CD4-positive, alpha-beta T cell treated with Interleukin-12 subunit alpha and Interleukin-12 subunit beta, for 1 hour (primary cell): ENCODE data around the gene NDUFS6.

Source experiments
- DNase-seq: peaks from one replicate; pipeline ENCODE4 v3.0.0-alpha.2; 2020

NDUFS6 gene

DNA sequence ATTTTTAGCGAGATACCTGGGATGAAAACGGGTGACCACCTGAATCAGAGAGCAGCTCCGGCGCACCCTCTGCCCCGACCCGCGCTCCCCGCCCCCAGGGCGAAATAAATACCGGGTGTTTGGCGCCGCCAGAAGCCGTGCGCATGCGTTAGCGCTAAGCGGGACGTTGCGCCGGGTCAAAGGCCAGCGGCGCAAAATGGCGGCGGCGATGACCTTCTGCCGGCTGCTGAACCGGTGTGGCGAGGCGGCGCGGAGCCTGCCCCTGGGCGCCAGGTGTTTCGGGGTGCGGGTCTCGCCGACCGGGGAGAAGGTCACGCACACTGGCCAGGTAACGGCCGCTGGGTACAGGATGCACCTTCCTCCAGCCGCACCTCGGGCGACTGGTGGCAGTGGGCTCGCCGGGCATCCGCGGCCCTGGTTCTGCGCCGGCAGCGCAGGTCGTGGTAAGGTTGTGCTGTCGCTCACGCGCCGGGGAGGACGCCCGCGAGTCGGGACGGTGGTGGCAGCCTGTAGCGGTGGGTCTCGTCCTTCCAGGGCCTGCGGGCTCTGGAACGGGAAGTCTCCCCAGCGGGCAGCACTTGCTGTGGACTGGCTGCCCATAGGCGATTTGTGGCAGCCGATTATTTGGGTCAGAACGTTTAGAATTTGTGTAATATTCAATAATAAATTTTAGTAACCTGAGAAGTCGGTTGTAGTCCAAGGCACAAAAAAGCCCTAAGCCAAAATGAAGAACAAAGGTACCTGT lies at the start of gene NDUFS6:
TSS of gene NDUFS6 (plus strand) at position 186 of the 745 bp plus-strand sequence. CDS start at position 197, 11 bp downstream.
- DNase-seq, result peak; percentile 81

DNA sequence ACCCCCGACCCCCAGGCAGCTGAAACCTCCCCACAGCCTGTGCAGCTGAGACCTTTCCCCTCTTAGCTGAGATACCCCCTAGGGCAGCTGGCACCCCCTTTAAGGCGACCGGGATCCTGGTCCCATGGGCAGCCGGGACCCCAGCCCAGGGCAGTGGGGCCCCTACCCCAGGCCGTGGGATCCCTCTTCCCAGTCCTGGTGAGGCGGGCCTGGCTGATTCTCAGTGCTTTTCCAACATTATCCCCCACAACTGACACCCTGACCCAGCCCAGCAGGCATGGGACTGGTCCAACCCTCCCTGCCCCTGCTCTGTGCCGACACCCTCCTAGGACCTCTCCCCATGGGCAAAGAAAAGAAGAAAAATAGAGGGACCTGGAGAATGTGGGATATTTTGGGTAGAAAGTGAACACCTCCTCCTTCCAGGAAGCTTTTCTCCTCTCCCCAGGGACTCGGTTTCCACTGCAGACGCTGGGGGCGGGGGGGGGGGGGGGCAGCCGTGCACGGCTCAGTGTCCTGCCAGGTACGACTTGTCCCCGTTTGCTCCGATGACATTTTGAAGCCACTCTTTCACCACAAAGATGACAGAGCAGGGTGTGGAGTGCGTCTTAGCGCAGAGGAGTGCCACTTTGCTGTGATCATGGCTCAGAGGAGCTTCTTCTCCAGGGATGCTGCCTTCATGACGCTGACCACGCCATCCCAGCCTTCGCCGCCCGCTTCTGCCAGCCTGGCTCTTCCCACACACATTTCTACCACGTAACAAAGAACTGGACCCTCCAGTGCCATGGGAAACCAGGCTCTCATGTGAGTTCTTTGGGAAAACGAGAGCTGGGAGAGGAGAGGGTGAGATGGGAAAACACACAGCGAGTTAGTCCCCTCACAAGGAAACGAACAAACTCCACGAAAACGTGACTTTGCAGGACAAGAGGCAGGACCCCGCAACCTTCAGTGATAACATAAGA lies 49.1 kb upstream of the NDUFS6 start:
- no peak for DNase-seq

DNA sequence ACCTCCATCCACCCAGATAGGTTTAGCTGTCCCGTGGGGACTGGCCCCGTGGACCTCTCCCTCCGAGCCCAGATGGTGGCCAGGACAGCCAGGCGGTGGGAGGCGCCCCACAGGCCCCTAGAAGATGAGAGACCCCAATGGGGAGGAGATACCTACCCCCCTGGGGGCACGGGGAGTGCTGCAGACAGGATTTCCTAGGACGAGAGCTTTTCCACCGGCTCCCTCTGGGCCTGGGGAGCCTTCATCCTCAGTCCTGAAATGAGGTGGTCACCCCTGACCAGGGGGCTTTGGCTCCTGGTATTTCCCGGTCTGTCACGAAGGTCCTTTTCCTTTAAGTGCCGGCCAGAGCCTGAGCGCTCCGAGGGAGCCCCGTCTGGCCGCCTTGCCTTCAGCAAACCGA lies 48.3 kb upstream of the NDUFS6 start:
- no peak for DNase-seq

DNA sequence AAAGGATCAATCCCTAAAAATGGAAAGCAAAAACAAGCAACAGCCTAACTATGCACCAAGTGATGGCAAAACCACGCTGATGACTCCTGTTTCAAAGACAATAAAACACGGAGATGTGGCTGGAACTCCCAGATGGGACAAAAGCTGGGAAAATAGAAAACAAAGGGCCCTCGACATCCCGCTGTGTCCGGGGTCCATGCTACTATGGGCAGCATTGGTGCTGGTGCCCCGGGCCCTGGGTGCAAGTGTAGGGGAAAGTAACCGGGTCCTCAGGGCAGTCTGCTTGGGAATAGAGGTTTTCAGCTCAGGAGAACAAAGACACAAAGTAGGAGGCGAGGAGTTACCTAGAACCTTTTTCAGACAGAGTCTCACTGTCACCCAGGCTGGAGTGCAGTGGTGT lies 47.7 kb upstream of the NDUFS6 start:
- no peak for DNase-seq

DNA sequence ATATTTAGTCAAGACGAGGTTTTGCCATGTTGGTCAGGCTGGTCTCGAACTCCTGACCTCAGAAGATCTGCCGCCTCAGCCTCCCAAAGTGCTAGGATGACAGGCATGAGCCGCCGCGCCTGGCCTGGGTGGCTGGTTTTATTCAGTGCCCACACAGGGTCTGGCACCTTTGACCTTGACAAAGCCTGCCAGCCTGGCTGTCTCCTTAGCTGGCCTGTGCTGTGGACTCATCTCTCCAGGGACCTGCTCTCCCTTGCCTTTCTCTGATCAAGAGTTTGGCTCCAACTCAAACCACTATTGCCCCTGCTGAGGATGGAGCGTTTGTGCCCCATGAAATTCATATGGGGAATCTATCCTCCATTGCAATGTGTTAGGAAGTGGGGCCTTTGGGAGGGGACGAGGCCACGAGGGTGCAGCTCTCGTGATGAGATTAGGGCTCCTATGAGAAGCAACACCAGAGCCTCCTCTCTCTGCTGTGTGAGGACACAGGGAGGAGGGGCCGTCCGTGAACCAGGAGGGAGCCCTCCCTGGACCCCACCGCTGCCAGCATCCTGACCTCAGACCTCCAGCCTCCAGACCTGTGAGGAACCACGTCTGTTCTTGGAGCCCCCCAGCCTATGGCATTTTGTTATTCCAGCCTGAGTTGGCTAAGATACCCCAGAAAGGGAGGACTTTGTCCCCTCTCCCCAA lies 46.5 kb upstream of the NDUFS6 start:
- no peak for DNase-seq

DNA sequence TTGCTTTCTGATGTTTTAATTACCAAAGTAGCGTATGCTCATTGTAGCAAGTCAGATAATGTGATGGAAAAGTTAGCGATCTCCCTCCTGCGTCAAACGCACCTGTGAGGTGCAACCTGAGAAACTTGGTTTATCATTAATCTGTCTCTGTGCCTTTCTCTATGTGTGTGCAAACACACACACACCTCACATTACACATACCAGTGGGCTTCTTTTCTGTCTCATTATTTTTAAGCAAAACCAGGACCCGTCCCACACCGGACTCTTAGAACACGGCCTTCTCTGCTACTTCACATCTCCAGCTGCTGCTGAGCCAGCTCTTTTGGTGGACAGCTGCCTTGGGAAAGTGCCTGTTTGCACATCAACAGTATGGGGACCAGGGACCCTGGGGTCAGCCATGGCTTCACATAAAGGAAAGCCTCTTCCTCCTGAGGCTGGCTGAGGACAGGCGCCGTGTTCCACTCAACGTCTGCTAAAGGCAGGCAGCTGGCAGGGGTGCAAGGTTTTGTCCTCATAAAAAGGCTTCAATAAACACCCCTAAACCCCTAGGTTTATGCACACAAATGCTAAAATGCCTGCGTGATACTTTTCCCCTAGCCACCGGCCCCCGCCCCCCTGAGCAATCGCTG lies 45.8 kb upstream of the NDUFS6 start:
- DNase-seq, result no peak

DNA sequence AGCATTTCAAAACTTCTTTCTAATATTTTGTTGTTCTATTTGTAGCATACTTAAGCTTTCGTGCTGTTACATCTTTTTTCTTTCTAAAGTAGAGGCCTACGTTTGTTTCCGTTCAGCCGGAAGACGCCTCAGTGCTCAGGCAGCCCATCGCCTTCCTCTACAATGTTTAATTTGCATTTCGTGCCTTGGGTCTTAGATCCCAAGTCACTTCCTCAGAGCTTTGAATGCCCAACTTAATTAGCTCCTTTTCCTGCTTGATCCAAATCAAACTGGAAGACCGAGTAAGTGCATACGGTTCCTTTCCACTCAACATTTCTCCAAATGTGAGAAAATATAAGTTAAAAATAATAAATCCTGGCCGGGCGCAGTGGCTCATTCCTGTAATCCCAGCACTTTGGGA lies 44.7 kb upstream of the NDUFS6 start:
- no peak for DNase-seq

DNA sequence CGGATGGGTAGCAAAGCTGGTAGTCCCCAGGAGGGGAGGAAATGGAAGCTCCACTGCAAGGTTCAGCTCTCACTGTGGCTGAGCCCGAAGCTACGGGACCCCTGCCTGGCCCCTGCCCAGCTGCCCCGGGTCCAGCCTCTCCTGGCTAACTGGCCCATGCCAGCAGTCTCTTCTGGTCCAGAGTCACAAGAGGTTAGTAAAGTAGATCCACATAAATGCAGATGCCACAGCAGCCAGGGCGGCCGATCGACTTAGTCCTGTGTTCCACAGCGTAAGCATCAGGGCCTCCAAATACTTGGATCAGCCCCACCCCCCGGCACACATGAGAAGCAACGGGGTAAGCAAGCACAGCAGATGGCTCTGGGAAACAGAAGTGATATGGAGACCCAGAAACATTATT lies 43.7 kb upstream of the NDUFS6 start:
- DNase-seq, result no peak

DNA sequence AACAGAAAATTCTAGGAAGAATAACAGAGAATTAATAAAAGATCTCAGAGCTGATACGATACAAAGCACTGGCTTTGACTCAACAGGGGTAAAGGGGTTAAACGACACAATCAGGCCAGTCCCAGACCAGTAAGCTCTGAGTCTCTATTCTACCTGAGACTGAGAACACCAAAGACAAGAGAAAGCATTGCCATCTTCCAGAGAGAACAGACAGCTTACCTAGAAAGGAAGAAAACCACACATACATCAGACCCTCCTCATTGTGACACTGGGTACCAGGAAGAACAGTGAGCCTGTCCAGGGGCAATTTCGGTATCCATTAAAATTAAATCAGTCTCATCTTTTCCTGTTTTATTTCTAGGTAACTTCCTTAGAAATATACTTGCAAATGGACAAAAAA lies 42.6 kb upstream of the NDUFS6 start:
- DNase-seq, result no peak

DNA sequence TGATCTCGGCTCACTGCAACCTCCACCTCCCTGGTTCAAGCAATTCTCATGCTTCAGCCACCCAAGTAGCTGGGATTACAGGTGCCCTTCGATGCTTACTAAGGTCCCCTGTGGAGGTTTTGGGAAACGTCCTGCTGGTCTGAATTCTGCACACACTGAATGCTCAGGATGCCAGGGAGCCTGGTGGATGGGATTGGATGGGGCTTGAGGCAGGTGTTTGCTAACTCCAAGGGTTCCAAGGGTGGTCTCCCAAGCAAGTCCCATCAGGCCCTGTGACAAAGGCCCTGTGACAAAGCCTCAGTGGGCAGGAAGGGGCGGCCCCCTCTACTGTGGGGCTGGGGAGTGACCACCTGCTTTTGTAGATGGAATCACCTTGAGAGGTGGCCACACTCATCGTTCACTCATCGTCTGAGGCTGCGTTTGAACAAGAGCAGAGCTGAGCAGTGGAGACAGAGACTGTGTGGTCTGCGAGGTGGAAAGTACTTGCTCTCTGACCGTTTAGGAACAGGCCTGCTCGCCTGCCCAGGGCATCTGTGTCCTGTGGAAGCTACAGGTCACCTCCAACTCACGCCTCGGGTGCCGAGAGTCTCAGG lies 41.7 kb upstream of the NDUFS6 start:
- no peak for DNase-seq

DNA sequence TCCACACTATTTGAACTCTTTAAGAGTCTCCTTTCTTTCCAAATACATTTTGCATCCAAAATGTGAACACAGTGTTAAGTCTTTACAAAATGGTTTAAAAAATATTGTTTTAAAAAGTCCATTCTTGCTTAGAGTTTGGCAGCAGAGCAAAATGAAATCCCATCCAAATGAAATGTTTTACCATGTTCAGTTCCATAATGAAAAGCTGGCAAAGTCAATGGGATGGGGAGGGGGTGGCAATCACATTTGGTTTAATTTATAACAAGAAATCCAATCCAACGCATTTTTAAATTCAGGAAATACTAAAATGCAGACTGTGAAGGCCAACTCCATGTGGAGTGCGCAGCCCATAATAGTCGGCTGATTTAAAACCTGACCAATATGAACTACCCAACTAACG lies 41.0 kb upstream of the NDUFS6 start:
- DNase-seq, result no peak

DNA sequence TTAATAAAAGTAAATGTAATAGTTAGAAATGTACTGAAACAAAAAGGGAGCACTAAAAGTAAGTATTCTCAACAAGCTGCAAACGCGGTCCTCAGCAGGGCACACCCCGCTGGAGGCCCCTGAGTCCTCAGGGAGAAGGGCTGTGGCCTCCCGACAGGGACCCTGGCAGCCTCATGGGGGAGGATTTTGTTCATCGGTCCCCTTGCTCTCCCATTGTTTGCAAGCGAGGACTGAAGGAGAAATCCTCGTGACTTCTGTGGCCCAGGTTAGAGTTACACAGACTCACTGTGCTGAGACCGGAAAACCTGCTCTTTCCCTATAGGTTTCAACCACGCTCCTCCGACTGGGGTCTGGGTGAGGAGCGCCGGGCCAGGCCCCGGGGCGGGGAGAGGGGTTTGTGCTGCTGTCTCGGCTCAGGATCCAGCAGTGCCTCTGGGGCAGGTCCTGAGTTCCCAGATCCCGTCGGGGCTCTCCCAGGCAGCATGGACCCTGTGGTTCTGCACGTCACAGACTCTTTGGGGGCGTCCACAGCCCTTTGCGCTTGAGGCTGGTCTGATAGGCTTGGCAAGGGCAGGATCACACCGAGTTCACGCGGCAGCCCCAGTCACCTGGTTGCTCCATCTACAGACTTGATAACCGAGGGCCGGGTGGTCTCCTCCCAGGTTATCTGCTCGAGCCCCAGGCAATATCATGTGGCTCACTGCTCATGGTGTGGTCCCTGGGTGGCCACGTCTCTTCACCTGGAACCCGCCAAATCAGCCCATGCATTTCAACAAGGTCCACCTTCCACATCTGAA lies 40.4 kb upstream of the NDUFS6 start:
- no peak for DNase-seq

DNA sequence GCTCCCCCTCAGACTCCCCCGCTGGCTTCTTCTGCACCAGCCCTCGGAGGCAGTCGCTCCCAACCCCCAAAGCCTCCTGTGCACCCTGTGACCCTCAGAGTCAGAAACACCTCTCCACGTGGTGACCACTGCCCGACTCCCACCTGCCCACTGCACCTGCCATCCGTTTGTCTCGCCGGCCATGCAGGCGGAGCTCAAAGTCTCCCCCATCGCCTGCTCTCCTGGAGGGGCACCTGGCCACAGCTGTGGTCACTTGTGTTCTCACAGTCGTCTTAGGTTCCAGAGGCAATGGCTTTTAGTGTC lies 39.8 kb upstream of the NDUFS6 start:
- DNase-seq, result no peak

DNA sequence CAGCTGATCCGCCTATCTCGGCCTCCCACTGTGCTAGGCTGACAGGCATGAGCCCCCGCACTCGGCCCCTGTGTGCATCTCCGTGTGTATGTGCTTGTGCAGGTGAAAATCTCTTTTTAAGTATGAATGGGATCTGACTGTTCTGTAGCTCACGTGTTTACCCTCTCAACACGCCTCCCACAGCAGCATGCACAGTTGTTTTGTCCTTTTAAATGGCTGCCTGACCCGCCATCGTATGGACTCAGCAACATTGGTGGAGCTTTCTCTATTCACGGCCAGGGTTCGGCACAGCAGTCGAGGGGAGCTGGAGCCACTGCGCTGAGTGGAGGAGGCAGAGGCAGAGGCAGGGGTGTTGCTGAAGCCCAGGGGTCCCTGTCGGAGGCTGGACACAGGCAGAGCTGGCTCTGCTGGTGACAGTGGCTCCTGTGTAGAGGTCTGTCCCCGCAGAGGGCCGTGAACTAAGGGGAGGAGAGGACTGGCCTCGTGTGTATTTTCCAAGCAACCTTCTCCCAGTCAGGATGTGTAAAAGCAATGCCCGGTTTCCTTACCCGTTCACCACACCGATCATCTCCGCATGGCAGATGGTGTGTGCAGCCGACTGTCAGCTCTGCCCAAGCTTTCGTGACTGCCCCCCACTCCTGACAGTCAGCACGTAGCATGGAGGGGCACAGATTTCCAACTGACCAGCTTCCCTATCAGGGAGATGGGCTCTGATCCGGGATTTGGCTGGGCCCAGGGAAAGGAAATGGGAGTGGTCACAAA lies 38.9 kb upstream of the NDUFS6 start:
- no peak for DNase-seq

DNA sequence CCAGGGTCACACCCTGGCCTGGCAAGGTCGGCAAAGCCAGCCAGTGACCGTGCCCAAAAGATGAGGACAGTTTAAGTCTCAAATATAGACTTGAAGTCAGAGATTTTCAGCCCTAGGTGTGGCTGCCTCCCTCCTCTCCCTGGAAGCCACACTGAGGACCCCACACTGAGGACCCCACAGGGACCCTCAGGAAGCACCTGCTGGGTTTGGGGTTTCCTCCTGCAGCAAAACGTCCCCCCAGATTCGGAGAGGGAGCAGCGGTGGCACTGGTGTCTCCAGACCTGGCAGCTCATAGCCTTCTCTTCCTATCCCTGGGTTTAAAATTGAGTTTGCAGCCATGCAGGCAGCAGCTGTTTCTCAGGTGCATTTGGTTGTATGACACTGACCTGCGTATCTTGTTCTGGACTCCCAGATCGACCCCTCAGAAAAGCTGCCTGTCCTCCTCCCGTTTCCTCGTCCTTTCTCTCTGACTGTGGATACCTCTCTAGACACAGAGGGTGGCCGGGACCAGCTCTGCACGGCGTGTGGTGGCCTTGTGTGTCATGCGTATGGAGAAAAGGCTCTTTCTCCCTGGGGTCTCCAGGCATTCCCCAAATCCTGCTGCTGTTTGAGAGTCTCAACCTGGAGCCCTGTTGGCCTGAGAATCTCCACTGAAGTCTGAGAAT lies 38.2 kb upstream of the NDUFS6 start:
- DNase-seq, result no peak

DNA sequence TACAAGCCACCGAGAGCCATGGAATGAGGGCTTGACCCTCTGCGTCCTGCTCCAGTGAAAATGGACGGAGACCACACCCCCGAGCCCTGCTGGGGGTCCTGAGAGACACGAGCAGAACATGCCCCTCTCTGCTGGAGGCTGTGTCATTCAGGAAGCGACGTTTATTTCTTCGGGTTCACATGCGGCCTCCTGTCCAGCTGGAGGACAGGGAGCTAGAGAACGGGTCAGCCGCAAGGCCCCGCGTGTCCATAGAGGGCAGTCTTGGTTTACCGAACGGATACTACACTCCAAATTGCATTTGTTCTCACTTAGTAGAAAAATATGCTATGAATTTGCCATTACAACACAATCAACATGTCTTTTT lies 37.7 kb upstream of the NDUFS6 start:
- peak; percentile 42 for DNase-seq

DNA sequence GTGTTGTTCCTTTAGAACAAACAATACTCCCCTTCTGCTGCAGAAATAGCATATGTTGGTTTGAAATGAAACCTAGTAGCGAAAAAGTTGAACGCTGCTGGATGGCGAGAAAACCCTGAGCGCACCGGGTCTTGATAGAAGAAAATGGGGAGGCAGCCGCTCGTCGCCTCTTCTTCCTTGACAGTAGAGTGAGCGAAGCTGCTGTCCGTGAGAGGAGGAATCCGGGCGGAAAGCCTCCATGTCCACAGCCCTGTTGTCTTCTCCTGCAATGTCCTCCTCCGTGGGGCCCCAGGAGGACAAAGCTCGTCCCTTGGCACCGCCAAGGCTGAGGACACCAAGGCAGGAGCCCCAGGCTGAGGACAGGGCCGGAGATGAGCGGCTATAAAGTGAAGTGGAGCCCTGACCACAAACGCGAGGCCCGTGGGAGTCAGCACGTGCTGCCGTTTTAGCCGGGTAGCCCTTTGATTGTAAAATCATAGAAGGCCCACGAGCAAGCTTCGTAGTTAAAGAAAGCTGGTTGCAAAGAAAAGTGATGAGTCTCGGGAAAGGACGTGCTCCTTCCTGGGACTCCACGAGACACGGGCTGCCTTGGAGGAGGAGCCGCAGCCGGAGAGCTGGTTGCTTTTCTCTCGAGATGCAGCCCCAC lies 37.1 kb upstream of the NDUFS6 start:
- DNase-seq, result no peak

DNA sequence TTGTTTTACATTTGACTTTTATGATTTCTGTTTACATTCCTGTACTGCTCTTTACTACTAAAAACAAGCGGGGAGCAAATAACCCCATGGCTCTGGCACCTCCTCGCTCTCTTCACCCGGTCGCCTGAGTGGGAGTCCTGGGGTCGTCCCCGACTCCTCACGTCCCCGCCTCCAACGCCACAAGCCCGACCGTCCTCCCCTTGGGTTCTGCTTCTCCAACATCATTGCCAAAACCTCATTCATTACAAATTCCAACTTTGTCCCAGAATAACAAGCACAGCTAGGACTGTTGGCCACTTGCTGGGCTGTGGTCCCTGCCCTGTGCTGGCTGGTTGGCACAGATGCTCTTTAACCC lies 36.6 kb upstream of the NDUFS6 start:
- DNase-seq, result no peak

DNA sequence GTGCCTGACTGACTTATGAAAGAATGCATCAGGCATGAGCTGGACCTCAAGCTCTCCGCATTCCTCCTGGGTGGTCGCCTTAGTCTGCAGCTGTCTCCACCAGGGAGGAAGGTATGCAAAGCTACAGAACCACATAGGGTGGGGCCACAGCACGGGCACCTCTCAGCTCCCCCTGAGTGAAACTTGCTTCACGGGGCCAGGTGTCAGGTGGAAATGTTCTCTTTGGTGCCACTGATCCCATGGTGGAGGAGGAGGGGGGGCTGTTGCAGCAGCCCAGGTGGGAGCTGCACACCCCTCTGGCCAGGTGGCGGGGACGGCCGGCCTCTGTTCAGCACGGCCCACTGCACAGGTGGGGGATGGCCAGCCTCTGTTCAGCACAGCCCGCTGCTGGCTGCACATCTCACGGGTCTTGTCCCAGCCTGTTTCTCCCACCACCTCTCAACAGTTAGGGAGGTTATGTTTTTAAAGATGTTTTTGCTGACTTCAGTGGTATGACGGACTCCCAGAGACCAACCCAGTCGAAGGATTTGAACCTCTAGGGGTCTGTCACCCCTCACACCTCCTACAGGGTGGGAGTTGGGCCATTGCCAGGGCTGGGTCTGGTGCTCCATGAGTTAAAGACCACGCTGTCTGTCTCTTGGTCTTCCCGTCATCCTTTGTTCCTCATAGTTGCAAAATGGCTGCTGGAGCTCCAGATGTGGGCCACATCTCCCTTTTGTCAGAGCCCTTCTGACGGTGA lies 35.9 kb upstream of the NDUFS6 start:
- DNase-seq, result no peak

DNA sequence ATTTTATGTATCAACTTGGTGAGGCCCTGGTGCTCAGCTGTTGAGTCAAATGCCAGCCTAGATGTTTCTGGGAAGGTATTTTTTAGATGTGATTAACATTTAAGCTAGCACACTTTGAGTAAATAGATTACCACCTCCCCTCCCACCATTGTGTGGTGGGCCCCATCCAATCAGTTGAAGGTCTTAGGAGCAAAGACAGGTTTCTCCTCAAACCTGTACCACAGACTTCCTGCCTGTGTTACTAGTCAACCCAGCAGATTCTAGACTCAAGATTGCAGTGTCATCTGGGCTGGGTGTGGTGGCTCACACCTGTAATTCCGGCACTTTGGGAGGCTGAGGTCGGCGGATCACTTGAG lies 35.3 kb upstream of the NDUFS6 start:
- no peak for DNase-seq
